MG63 (cell line): ENCODE measurements around the gene PPP6R2. TPM values are rescaled to one million over a fixed set of nuclear protein-coding genes. Genes with fewer than 3 reads are reported as not detected.

Source experiments
- DNase-seq: peaks from one replicate; pipeline ENCODE4 v3.0.0-alpha.2; 2020
- H3K27me3 ChIP-seq: fragments of 250-450 bp; sonication (Bioruptor Pico); 2 replicates; pipeline ENCODE4 v1.5.1; 2020; ENCODE audit warnings: mild to moderate bottlenecking, moderate library complexity
- H3K36me3 ChIP-seq: fragments of 250-450 bp; sonication (Bioruptor Pico); 2 replicates; pipeline ENCODE4 v1.5.1; 2020; ENCODE audit warnings: mild to moderate bottlenecking, moderate library complexity
- H3K4me3 ChIP-seq: fragments of 250-450 bp; sonication (Bioruptor Pico); 2 replicates; pipeline ENCODE4 v1.5.1; 2020; ENCODE audit warnings: mild to moderate bottlenecking, moderate library complexity
- H3K9me3 ChIP-seq: fragments of 250-450 bp; sonication (Bioruptor Pico); 2 replicates; pipeline ENCODE4 v1.5.1; 2020; ENCODE audit warnings: mild to moderate bottlenecking, moderate library complexity
- total RNA-seq: library from RNA; depleted of rRNA; stranded (reverse); fragments of >200 nt; shearing (Covaris generic); gene quantifications from 2 replicates; pipeline ENCODE4 v1.2.3, GENCODE V29; 2014; ENCODE audit warnings: low replicate concordance; rRNA removed

The PPP6R2 gene, protein sequence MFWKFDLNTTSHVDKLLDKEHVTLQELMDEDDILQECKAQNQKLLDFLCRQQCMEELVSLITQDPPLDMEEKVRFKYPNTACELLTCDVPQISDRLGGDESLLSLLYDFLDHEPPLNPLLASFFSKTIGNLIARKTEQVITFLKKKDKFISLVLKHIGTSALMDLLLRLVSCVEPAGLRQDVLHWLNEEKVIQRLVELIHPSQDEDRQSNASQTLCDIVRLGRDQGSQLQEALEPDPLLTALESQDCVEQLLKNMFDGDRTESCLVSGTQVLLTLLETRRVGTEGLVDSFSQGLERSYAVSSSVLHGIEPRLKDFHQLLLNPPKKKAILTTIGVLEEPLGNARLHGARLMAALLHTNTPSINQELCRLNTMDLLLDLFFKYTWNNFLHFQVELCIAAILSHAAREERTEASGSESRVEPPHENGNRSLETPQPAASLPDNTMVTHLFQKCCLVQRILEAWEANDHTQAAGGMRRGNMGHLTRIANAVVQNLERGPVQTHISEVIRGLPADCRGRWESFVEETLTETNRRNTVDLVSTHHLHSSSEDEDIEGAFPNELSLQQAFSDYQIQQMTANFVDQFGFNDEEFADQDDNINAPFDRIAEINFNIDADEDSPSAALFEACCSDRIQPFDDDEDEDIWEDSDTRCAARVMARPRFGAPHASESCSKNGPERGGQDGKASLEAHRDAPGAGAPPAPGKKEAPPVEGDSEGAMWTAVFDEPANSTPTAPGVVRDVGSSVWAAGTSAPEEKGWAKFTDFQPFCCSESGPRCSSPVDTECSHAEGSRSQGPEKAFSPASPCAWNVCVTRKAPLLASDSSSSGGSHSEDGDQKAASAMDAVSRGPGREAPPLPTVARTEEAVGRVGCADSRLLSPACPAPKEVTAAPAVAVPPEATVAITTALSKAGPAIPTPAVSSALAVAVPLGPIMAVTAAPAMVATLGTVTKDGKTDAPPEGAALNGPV
- 31.0 and 37.4 TPM in 2 replicates for total RNA-seq

DNA sequence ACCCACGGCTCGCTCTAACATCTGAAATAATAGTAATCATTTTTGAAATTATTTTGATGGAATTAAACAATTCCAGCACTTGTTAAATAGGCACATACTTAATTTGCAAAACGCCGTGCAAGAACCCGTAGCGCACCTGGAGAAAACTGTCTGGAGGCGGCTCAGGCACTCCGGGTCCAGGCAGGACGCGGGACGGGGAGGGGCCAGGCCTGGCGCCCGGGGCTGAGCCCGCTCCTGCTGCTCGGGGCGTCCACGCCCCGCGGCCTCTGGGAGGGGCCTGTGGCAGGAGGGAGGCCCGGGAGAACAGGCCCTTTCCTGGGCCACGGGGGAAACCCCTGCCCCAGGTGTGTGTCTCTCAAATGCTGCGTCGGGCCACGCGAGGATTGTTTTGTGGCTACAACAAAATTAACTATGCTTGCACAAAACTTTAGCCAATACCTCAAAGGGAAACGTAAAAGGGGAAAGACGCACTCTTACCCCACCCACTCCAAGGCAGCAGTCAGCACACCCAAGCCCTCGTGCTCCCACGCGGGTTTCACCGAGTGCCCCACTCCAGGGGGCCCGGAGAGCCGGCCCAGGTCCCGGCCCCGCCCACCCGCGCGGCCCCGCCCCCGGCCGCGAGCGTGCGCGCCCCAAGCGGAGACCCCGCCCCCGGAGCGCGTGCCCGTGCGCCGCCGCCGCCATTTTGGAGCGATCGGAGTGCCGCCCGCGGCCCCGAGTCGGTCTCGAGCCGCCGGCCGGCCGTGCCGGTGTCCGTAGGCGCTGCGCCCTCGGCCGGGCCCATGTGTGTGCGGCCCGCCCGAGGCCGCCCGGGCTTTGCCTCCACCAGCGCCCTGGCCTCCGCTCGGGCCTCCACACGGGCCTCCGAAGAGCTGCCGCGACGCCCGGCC lies at the start of gene PPP6R2:
Gene PPP6R2, plus strand, starts transcription at position 677 of the 890 bp plus-strand sequence. CDS start 50,582 bp downstream, outside the sequence.
- Histone ChIP-seq H3K9me3 (no peaks in the 10 kb centered on the region), H3K36me3 (no peaks in the 10 kb centered on the region; the same call in 1 of the 2 replicates), H3K27me3 (no peaks in the 10 kb centered on the region), H3K4me3 (peak within 1 kb of the TSS; percentile 61)
- DNase-seq, result peak; percentile 79

DNA sequence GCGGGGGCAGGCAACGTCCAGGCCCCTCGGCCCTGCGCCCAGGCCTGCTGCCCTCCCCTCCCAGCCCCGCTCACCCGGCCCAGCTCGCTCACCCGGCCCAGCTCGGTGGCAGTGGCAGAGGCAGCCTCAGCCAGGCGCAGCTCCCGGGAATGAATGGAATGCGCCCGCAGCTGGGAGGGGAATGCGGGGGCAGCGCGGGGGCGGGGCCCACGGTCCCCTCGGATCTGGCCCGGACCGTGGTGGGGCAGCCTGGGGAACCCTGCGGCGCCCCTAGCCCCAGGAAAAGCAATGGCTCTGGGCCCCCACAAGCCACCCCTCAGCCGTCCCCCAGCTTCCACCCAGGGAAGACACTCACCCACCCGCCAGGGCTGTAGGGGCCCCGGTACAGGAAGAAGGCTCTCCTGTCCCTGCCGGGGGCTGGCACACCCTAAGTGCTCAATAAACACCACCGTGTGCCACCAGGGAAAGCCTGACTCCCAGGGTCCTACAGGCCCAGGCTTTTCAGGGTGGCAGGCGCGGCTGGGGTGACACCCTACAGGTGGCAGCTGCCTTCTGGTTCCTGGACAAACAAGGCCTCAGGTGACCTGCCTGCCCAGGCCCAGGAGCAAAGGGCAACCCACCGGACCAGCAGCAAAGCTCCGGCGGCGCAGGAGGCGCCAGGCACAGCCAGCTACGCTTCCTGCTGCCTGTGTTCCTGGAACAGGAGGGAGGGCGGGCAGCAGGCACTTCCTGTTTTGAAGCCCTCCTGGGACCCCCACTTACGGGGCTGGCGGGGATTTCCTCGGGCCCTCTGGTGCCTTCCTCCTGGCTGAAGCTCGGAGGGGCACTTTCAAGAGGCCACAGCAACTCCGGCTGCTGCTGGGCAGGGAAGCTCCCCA lies 49.4 kb upstream of the PPP6R2 start:
- Histone ChIP-seq H3K36me3 (peaks cover 17% of the 10 kb centered on the region), H3K4me3 (no peak overlapping the region), H3K27me3 (no peaks in the 10 kb centered on the region), H3K9me3 (no peaks in the 10 kb centered on the region)
- no peak for DNase-seq

DNA sequence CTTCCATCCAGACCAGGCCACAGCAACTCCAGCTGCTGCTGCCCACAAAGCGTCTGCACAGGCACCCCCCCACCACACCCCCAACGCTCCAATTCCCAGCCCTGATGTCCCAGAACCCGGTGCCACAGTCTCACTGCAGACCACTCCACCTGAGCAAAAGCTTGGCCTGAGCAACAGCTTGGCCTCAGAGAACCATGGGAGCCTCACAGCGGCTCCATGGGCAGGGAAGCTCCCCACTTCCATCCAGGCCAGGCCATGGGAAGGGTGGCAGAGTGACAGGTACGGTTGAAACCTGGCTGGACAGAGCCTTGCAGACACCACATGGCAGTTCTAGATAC lies 48.8 kb upstream of the PPP6R2 start:
- Histone ChIP-seq H3K4me3 (no peak overlapping the region), H3K27me3 (no peaks in the 10 kb centered on the region), H3K36me3 (peaks cover 13% of the 10 kb centered on the region), H3K9me3 (no peaks in the 10 kb centered on the region)
- no peak for DNase-seq

DNA sequence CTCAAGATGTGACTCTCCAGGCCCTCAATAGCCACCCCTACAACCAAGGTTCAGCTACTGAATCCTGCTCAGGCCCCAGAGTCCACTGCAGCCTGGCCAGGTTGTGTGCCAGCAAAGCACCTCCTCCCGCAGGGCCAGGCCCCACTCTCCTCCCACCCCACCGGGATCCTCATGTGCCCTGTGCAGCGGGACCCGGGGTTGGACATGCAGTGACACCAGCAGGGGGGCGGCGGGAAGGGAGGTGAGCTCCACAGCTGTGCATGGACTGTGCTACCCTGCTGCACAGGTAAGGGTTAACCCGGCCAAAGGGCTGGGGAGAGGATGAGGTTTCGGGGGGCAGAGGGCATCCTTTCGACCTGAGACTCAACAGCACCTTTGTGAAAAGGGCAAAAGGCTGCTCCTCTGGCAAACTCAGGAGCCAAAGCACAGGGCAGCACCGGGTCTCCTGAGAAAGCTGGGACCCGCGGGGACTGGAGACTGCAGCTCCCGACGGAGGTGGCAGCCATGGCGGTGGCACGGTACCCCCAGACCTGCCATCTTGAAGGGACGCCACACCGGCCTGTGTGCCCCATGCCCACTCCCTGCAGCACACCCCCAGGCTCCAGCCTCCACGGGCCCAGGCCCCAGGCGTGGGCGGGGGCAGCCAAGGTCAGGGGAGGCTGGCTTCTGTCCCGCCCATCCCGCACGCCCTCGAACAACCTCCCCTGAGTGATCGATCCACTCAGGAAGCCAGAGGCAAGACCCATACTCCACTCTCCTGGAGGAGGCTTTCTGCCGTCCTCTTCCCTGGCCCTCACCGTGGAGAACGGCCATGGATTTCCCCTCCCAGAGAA lies 46.3 kb upstream of the PPP6R2 start:
- H3K27me3 ChIP-seq, result no peaks in the 10 kb centered on the region
- no peaks in the 10 kb centered on the region for H3K9me3 ChIP-seq
- DNase-seq, result no peak
- H3K36me3 ChIP-seq, result peaks cover 15% of the 10 kb centered on the region
- H3K4me3 ChIP-seq, result no peak overlapping the region

DNA sequence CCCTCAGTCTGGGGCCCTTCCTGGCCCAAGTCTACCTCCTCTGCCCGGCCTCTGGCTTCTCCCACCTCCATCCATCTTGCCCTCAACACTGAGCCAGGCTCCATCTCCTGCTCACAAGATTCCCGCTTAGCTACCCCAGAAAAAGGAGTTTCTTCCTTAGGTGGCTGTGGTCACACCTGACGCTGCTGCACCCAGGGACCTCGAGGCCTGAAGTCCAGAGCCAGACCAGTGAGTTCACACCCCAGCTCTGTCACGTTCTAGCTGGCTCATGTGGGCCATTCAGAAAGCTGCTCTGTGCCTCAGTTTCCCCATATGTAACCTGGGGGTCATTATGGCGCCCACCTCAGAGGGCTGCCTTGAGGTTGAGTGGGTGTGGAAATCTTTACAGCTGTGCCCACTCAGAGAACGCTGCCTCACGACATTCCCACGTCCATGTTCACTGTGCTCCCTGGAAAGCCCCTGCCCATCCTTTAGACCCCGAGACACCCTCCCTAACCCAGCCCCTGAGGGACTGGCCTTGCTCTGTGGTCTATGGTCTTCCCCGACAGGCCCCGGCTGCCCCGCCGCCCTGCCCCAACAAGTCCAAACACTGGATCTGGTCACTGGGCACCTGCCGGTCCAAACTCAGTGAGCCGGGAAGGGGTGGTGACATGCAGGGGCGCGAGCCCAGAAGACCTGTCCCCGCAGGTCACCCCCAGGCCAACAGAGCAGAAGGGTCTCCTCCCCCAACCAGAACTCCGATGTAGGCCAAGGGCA lies 45.4 kb upstream of the PPP6R2 start:
- Histone ChIP-seq H3K9me3 (no peaks in the 10 kb centered on the region), H3K4me3 (no peak overlapping the region), H3K27me3 (no peaks in the 10 kb centered on the region), H3K36me3 (peaks cover 17% of the 10 kb centered on the region)
- DNase-seq, result no peak

DNA sequence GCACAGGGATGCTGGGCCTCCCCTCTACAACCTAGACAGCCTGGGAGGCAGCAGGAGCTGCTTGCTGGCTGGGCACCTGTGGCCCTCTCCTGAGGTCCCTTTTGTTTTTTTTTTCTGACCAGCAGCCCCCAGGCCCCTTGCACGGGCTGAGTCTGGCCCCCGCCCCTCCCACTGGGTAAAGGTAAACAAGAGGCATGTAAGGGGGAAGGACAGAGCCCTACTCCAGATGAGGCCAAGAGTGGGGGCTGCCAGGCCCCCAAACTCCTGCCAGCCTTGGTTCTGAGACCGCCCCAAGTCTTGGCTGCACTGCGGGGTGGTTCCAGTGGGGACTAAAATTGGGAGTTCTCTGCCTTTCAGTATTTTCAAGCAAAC lies 44.9 kb upstream of the PPP6R2 start:
- H3K4me3 ChIP-seq, result no peak overlapping the region
- peaks cover 21% of the 10 kb centered on the region for H3K36me3 ChIP-seq
- no peak for DNase-seq
- H3K9me3 ChIP-seq, result no peaks in the 10 kb centered on the region
- H3K27me3 ChIP-seq, result no peaks in the 10 kb centered on the region

- peaks cover 30% of the 10 kb centered on the region for H3K36me3 ChIP-seq
- H3K9me3 ChIP-seq, result no peaks in the 10 kb centered on the region
- no peaks in the 10 kb centered on the region for H3K27me3 ChIP-seq
- no peak overlapping the region for H3K4me3 ChIP-seq
- no peak for DNase-seq
These were observed 44.0 kb upstream of the PPP6R2 start for GRCh38 chr22:50298937-50299784.

- H3K4me3 ChIP-seq, result 0 out of 2 replicates have a peak overlapping the region, but pooled peaks have one; percentile 5
- peaks cover 30% of the 10 kb centered on the region for H3K36me3 ChIP-seq
- no peaks in the 10 kb centered on the region for H3K9me3 ChIP-seq
- no peaks in the 10 kb centered on the region for H3K27me3 ChIP-seq
- peak; percentile 46 for DNase-seq
These were observed 43.1 kb upstream of the PPP6R2 start for GRCh38 chr22:50299785-50300619.

DNA sequence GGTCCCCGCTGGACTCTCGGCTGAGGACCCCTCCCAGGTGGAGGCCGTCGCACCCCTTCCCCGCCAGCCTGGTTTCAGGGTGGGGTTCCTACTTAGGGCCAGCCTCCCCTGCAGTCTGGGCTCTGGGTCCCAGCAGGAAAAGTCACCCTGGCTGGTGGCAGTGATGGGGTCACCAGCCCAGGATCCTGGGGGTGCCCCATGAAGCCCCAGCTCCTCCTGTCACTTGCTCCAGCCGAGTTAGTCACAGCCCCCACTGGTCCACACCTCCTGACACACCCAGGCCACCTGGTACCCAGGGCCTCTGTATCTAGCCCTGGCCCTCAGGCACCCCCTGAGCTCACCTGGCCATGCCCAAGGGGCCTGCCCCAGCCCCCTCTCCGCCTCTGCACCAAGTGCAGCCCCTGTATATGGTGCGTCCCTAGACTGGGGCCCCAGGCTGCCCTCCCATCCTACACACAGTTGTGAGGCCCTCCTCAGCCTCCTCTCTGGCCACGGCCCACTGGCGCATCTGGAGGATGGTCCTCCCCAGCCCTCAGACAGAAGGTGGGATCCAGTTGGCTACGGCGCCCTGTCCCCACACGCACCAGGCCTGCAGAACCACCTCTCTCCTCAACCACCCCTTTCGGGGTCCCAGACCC lies 42.4 kb upstream of the PPP6R2 start:
- no peaks in the 10 kb centered on the region for H3K9me3 ChIP-seq
- no peaks in the 10 kb centered on the region for H3K27me3 ChIP-seq
- DNase-seq, result no peak
- H3K36me3 ChIP-seq, result peaks cover 33% of the 10 kb centered on the region
- H3K4me3 ChIP-seq, result no peak overlapping the region

- no peak overlapping the region for H3K4me3 ChIP-seq
- no peak for DNase-seq
- H3K27me3 ChIP-seq, result no peaks in the 10 kb centered on the region
- no peaks in the 10 kb centered on the region for H3K9me3 ChIP-seq
- H3K36me3 ChIP-seq, result peaks cover 33% of the 10 kb centered on the region
These were observed 41.5 kb upstream of the PPP6R2 start for GRCh38 chr22:50301581-50301991.

- Histone ChIP-seq H3K36me3 (peaks cover 36% of the 10 kb centered on the region), H3K4me3 (no peak overlapping the region), H3K9me3 (no peaks in the 10 kb centered on the region), H3K27me3 (no peaks in the 10 kb centered on the region)
- DNase-seq, result peak; percentile 83
These were observed 41.0 kb upstream of the PPP6R2 start for GRCh38 chr22:50302041-50302541.

DNA sequence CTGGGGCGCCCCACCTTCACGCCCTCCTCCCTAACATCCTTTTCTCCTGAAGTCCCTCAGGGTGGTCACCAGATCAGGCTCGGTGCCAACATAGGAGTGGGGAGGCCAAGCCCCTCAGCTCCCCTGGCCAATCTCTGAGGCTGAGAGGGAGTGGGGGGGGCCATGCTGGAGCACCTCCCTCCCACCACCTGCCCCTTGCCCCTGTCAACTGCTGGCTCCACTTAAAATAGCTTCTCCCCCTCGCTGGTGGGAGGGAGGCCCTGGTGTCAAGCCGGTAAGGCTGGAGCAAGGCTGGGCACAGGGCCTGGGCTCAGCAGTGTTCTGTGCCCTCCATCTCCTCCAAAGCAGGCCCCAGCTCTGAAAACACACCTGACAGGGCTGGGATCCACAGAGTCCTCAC lies 40.6 kb upstream of the PPP6R2 start:
- Histone ChIP-seq H3K36me3 (peaks cover 36% of the 10 kb centered on the region), H3K27me3 (no peaks in the 10 kb centered on the region), H3K9me3 (no peaks in the 10 kb centered on the region), H3K4me3 (no peak overlapping the region)
- DNase-seq, result no peak
